NCI-H2081 treated with DMSO at 0.1 percent for 48 hours (cell line): ENCODE measurements around the gene LAMA5.

Experiments used
- DNase-seq: peaks from one replicate; lab custom pipeline; 2025; lab: John Stamatoyannopoulos, UW

The LAMA5 gene

DNA sequence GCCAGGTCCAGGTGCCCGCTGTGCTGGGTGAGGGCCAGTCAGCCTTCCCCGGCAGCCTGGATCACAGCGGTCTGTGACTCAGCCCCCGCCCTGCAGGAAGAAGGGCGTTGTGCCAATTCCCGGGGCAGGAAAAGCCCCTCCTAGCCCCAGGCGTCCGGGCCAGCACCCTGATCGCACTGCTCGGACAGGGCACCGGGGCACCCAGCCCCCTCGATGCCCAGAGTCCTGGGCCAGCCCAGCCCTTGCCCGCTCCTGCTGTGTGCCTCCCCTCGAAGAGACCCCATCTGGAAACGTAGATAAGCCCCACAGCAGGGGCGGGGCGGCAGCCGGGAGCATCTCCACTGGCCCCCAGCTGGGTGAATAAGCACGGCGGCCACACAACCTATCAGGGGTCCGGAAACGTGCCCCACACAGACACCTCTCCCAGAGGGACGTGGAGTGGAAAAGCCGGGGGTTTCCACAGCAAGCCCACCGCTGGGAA is 9.9 kb downstream of the LAMA5 start:
- DNase-seq: no peak

DNA sequence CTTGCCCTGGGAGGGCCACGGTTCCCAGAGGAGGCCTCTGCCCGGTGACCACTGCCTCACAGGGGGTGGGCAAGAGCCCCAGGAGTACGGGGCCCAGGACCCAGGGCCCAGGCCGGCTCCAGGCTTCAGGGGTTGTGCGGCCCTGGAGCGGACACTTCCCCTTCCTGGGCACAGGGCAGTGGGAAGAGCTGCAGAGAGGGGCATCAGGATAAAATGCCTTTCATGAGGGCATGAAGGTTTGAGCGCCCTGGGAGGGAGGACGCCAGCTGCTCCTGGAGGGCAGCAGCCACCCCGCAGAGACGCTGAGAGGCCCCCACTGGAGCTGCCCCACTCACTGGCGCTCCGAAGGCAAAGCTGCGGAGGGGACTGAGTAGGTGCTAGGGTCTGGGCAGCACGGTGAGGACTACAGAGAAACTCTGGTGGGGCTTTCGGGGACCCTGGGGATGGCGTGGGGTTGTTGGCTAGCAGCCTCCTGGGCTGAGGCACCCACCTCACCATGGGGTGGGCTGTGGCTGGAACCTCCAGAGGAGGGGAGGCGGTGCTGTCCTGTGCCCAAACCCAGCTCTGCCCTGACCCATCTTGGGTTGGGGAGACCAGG is 10.4 kb downstream of the LAMA5 start:
- DNase-seq: no peak

DNA sequence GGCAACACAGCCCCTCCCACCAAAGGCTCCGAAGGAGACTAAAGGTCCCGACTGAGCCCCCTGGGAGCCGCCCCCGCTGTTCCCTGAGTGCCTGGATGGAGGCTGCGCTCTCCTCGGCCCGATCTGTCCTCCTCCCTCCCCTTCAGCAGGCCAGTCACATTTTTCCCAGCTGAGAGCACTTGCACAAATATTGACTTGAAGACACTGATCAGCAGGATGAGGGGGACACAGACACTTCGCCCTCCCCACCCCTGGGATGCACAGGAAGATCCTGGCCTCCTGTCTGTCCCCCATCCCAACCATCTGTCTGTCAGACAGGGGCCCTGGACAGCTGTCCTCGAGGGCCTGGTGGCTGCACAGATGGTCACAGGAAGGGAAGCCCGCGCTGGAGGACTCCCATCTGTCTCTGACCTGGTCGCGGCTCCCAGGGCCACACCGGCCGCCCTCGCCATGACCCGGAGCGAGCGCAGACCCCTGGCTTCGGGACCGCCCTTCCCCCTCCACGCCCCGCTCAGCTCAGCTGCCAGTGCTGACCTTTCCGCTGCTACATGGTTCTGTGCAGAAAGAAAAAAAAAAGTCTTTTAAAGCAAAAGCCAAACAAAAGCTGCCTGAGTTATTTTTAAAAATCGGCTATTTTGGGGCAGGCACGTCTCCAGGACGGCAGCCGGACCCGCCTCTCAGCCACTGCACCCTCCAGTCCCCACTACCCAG is 11.1 kb downstream of the LAMA5 start:
- no peak for DNase-seq

DNA sequence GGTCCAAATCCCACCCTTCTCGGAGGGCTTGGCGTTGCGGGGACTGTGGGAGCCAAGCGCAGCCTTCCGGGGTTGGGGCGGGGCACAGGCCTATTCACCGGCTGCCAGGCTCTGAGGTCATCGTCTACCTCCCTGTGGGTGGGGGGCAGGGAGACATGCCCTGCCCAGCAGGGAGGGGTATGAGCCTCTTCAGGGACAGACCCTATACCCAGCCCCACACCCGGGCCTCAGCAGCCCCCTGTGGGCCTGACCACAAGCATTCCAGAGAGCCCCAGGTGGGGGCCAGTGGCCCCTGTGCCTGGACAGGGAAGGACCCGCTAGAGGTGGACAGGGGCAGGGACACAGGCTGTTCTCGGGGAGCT is 11.6 kb downstream of the LAMA5 start:
- DNase-seq: no peak

DNA sequence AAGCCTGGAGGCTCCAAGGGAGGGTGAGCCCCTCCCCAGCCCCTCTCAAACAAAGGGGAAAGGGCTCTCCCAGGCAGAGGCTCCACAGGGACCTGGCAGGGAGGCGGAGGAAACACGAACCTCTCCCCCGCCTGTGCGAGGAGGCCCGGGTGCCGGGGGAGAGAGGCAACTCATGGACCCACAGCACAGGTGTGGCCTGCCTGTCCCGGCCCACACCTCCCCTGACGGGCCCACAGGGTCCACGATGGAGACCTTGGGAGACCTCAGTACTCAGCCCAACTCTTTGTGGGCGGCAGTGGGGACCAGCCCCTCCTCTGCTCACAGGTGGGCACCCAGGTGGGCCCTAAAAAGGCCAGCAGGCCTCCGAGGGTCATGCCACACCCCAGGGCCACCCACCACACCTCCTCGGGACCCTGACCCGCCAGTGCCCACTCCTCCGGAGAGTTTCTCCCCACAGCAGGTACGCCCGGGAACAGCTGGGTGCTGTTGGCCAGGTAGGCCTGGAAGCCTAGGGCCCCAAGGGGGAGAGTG is 12.2 kb downstream of the LAMA5 start:
- no peak for DNase-seq

DNA sequence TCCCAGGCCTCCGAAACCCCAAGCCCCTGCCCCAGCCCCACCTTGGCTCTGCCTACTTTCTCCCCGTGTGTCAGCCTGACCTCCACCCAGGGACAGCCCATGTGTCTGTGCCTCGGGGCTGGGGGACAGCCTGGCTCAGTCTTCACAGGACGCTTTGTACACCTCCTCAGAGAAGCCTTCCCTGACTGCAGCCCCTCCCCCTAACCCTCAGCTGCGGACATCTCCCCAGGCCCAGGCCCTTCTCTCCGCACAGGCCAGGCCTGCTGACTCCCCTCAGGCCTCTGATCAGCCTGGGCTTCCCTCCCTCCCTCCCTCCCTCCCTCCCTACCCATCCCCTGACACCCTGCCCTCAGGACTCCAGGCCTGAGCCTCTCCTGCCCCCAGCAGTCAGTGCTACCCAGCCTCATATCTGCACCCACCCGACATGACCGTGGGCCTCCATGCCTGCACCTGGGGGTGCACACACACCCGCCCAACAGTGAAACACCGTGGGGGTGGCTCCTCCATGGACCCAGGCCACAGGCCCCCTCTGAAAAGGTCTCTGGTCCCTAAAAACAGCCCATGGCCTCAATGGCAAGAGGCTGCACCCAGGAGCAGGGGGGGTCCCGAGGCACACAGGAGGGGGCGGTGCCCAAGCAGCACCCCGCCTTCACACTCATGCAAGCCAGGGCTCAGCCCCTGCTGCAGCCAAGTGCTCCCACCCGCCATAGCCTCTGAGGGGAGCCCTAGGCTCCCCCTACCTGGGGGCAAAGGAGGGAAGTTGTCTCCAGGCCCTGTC is 12.9 kb downstream of the LAMA5 start:
- no peak for DNase-seq

DNA sequence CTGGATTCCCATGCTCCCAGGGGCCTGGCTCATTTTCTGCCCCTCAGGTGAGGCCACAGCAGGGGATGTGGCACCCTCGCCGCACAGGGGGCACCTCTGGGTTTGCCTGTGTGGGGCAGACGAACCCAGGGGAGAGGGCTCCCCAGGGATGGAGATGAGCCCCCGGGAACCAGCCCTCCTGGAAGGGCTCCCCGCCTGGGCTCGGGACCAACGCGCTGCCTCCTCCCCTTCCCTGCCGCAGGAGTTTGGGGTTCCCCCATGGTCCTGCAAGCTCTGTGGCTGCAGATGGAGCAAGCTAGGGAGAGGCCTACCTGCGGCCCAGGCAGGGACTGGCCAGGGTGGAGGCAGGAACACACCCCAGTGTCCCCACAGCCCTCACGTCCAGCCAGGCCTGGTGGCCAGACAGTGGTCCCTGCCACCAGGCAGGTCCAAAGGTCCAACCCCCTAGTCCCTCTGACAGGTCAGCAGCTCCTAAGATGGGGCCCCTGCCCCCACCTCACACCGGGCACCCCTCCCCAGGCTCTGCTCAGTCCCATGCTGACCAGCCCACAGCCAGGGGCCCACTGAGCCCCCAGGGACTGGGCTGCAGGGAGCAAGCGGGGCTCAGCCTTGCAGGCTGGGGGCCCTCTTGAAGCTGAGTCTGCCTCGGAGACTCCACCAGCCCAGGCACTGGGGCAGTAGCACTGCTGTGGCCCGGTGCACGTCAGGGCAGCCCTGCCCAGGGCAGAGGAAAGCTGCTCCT is 13.7 kb downstream of the LAMA5 start:
- no peak for DNase-seq

DNA sequence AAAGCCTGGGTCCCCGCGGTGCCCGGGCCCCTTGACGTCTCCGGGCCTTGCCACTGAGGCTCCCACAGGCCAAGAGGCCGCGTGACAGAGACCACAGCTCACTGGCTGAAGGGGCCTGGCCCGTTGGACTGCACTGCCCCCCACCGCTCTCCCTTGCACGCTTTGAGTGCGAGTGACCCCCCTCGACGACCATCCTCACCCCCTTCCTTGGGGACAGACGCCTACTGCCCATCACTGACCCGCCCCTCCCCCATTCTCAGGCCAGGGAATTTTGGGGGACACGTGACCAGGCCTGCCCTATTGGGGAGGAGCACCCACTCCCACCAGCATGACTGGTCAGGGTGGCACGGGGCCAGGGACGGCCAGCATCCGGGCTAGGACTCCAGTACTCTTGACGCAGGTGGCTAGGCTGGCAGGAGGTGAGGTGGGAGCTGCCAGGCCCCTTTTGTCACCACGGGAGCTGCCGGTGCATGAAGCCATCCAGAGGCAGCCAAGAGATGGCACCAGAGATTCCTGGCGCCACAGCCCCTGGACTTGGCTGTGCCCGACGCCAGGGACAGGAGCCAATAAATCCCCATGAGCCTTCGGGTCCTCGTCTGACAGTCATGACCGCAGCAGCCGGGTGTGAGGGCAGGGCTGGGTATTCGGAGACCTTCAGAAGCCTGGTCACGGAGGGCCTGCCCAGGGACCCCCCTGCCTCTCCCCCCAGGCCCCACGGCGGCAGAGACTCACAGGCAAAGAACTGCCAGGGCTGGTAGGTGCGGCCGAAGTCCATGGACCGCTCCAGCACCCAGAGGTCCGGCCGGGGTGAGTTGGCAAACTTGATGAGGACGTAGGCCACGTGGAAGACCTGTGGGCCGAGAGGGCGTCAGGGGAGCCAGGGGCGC is 14.5 kb downstream of the LAMA5 start:
- no peak for DNase-seq

DNA sequence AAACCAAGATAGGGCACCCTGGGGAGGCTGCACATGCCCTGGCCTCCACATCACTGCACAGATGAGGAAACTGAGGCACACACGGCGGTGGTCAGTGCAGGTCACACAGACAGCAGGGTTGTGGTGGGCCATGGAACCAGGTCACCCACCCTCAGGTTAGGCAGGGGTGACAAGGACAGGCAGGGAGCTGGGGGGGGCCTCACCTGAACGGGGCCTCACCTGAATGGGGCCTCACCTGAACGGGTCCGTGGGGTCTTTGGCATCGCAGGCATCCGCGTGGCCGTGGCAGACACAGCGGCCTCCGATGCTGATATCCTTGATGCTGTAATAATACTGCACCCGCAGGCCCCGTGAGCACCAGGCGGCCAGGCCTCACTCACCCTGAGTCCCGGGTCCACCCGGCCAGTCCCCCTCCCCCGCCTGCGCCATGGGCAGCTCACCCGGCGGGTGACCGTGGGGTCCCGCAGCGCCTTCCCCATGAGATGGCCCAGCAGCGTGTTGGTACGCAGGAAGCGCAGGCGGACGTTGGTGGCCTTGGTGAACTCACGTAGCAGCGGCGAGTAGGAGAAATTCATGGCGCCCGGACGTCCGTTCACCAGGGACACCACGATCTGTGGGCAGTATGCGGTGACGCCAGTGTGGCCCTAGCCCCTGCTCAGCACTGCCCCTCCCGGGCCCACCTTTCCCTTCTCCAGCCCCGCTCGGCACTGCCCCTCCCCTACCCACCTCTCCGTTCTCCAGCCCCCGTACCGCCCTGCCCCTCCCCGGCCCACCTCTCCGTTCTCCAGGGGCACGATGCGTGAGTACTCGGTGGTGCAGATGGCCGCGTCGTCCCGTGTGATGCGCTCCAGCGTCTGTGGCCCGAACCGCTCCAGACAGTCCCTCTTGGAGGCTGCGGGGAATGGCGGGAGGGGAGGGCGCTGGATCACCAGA is 15.4 kb downstream of the LAMA5 start:
- no peak for DNase-seq

DNA sequence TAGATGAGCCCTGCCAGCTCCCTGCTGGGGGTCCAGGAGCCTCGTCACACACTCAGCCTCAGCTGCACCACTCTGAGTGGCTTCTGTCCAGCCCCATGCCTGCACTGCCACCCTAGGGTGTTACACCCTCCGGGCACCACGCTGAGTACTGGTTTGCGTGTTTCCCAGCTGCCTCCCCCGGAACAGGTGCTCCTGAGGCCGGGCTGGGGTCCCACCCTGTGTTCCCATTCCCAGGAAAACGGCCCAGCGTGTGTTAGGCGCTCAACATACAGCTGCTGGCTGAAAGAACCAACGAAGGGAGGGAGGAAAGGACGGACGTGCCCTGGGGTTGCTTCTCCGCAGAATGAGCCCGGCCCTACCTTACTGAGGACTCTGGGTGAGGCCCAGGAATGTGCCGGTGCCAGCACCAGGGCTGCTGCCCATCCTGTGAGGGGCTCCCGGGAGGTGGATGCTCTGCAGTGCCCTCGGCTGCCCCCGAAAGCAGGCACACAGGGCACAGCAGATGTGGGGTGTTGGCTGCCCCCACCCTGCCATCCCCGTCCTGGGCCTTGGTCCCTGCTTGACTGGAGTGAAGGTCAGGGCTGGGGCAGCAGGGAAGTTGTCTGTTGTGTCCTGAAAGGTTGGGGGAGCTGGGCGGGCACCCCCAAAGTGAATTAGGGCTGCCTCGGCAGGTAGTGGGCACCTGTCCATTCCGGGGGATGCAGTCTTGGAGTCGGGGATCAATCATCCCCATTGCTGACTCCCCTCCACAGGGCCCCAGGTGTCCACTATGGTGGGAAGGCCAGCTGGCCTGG is 16.3 kb downstream of the LAMA5 start:
- no peak for DNase-seq

DNA sequence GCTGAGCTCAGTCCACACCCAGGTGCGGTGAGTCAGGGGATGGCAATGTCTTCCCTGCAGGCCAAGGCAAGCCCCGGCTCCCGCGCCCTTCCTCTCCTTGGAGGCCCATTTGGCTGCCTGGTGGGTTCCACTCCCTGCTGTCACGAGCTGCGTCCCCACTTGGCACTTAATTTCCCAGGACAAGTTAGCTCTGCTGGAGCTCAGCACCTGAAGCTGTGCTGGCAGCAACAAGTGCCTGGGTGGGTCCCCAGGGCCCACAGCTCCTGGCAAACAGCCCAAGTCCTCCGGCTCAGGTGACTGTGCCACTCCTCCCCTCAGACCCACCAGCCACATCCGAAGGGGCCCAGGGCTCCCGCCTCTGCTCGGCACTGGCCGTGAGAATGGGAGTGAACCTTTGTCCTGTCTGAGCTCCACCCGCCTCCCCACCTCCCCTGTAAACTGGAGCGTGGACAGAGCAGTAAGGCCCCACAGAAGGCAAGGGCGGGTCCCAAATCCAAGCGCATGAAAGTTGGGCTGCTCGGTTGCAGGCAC is 16.9 kb downstream of the LAMA5 start:
- no peak for DNase-seq

DNA sequence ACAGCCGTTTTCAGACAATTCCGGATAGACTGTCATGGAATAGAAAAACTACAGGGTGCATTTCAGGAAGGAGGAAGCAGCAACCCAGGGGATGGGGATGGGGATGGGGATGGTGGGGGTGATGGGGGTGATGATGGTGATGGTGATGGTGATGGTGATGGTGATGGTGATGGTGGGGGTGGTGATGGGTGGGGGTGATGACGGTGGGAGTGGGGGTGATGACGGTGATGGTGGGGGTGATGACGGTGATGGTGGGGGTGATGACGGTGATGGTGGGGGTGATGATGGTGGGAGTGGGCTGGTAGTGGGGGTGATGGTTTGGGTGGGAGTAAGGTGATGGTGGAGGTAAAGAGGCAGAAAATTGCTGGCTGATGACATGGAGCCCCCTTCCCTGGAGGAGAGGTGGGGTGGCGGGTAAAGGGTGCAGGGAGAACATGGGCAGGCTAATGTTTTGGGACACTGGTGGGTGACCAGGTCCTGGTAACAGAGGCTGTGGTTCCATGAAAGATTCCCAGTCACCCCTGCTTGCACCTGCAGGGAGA is 17.5 kb downstream of the LAMA5 start:
- no peak for DNase-seq

DNA sequence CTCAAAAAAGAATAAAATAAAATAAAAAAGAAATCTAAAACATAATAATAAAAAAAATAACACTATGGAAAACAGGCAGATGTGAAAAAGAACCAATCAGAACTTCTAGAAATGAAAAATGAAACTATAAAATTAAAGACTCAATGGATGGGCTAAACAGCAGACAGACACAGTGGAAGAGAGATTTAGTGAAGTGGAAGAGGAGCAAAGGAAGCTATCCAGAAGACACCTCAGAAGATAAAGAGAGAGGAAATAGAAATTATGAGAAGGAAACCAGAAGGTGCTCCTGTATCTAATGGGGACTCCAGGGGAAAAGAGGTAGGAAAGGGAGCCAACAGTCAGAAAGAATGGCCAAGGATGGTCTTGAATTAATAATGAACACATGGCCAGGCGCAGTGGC is 18.5 kb downstream of the LAMA5 start:
- no peak for DNase-seq

DNA sequence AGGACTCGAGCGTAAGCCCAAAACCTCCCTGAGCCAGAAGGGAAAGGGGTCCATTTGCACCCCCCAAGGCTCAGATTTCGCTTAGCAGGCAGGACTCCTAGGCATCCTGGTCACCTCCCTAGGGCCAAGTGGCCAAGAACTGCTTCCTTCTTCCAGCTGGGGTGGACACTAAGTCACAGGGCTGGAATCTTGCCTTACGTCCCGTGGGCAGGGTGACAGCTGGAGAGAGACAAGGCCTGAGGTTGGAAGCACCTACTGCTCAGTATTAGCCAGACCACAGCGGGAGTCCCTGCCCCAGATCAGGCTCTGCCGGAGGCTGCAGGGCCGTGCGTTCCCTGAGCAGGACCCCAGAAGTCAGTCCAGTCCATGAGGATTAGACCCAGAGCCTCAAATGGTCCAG is 19.7 kb downstream of the LAMA5 start:
- DNase-seq: no peak

DNA sequence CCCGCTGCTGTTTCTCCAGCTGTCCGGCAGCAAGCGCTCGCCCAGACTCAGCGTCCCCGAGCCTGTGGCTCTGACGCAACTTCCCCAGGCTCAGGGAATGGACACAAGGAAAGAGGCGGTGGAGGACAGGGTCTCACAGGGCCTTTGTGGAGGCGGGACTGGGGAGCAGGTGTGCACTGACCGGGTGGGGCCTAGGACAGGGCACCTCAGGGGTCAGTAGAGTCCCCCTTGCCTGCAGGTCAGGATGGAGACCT is 20.0 kb downstream of the LAMA5 start:
- no peak for DNase-seq

DNA sequence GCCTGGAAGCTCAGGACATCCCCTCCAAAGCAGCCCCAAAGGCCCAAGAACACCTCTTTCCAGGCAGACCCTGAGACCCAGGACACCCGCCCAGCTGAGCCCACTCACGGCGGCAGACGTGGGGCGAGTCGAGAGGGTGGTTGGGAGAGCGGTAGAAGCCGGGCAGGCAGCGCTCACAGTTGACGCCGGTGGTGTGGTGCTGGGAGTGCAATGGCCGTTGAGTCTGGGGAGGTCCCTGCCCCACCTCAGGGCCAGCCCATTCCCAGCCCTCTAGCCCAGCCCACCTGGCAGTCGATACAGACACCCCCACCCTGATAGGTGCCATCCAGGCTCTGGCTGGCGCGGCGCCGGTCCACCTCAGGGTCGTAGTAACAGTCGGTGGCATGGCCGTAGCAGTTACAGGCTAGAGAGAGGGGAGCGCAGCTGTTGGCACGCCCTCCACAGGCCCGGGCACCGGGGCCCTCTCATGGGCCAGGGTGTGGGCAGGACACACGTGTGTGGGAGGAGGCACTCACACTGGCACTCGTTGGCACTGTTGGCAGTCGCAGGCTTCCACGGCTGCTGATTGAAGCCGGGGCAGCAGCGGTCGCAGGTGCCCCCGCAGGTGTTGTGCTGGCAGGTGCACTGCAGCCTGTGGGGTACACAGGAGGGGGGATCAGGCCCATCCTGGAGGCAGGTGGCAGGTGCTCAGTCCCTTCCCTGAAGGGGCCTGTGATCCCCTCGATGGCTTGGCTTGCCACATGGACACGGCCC is 20.5 kb downstream of the LAMA5 start:
- no peak for DNase-seq

DNA sequence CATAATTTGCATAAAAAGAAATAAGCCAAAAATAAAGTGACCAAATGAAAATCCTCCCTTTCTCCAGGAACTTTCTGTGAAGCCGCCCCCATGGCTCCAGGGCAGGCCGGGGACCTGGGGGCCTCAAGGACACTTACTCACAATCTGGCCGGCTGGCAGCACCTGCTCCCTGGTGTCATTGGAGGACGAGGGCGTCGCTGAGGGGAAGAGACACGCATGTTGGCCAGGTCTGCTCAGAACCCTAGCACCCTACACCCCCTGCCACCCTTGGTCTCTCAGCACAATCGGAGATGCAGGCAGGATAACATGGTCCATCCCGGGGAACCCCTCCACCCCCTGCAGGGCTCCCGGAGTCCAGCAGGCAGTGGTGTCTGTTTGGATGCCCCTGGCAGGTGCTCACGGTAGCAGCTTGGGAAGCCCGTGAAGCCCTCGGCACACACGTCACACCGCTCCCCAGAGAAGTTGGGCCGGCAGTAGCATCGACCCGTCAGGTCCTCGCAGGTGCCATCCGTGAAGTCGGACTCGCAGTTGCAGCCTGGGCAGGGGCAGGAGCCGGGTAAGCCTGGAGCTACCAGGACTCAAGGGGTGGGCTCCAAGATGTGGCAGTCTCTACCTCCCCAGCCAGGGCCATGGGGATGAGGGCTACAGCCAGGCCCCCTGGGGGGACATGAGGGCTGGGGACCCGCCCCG is 21.3 kb downstream of the LAMA5 start:
- no peak for DNase-seq

DNA sequence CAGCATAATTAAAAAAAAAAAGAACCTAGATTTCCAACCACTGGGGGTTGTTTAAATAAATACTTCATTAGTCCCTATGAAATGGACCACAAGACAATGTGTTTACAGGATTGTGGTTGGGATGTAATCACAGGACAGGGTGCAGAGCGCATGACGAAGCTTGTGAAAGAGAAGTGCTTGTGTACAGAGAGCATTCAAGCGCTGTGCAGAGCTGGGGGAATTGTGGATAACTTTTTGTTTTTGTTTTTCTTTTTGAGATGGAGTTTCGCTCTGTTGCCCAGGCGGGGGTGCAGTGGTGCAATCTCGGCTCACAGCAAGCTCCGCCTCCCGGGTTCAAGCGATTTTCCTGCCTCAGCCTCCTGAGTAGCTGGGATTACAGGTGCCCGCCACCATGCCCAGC is 22.3 kb downstream of the LAMA5 start:
- no peak for DNase-seq
